ENCODE measurements around the gene DAPK1.

DAPK1 gene

DNA sequence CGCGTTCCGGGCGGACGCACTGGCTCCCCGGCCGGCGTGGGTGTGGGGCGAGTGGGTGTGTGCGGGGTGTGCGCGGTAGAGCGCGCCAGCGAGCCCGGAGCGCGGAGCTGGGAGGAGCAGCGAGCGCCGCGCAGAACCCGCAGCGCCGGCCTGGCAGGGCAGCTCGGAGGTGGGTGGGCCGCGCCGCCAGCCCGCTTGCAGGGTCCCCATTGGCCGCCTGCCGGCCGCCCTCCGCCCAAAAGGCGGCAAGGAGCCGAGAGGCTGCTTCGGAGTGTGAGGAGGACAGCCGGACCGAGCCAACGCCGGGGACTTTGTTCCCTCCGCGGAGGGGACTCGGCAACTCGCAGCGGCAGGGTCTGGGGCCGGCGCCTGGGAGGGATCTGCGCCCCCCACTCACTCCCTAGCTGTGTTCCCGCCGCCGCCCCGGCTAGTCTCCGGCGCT lies at the start of gene DAPK1:
DAPK1 (plus strand) TSS at position 264 of the 442 bp plus-strand sequence. CDS start 1,211 bp downstream, outside the sequence.
- DNase-seq, result peak; percentile 30

DNA sequence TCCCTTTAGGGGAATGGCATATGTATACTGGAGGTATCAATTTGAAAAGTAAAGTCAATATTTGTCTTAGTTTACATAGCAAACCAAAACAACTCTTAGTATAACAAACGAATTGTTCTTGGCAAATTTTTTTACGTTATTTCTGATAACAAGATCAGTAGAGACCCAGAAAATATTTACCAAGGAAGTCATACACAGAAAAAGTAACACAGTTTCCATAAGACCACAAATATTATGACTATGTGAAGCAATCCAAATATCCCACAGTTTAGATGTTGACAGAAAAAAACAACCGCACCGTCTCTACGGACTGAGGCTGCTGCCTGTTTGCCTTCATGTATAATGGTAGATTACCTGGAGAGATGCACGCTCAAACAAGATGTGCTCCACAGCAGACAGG lies 46.5 kb upstream of the DAPK1 start:
- DNase-seq, result no peak

DNA sequence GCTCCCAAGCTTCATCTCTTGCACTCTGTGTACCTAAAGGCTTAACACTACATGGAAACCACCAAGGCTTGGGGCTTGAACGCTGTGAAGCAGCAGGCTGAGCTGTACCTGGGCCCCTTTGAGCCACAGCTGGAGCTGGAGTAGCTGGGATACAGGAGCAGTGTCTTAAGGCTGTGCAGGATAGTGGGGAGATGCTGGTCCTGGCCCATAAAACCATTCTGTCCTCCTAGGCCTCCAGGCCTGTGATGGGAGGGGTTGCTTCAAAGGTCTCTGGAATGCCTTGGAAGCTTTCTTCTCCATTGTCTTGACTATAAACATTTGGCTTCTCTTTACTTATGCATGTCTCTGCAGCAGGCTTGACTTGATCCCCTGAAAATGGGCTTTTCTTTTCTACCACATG lies 42.3 kb upstream of the DAPK1 start:
- no peak for DNase-seq

DNA sequence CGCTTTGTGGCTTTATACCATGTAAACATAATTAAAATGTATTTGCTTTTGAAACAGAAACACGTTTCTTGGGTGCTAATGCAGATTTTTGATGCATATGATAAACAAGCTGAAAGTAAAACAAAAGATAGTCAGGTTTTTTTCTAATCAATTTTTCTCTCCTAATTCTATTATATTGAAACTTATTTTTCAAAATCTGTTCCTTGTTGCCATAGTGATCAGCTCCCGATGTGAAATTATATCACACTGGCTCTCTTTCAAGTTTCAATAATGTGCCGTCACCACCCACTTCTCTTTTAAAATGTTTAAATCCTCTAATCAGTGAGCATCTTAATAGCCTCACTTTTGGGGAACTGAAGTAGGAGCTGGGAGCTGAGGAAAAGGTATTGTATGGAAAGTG lies 36.4 kb upstream of the DAPK1 start:
- no peak for DNase-seq

DNA sequence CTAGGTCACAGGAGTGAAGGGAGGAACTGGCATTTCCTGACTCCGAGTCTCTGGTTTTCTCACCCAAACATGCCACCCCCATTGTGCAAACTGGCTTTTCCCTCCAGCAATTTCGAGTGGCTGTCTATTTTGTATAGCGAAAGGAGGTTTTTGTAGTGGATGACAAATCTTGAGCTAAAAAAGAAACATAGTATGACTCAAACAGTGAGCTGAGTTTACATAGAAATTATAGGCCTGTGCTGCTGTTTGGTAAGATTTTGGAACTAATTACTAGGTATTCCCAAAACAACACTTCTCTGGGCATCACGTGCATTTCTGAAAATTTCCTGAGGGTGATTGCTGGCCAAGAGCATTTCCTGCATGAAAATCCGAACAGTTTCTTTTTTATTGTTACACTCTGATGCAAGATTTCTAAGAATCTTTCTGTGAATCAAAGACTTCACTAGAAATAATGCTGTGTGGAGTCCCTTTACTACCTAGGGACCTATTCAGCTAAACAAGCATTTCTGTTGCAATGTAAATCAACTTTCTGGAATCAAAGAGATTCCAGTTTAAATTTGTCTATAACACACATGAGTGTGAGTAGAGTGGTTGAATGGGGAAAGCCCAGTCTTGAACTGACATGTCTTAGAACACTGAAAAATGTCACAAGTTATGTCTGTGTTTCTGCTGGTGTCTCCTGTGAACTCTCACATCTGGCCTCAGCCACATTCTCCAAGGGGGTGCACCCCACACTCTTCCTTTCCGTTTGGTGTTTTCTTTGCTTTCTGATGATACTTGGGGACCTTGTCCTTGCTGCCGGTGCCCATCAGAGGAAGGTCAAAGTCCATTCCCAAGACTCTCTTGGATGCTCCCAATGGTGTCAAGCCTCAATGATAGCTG lies 33.3 kb upstream of the DAPK1 start:
- DNase-seq, result no peak

DNA sequence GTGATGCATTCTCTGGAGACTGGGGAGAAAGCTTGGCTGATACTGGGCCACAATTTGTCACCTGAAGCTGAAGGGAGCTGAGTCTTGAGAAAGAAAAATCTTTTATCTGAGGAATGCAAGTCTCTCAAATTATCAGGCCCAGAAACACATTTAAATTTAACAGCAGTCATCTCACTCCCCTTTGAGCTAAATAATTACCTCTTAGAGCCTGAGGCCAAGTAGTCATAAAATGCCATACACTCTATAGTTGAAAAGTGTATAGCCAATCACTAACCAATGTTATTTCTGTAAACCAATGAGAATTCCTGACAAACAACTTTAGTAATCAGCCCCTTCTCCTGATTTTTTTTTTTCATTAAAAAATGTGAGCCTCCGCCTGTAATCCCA lies 32.7 kb upstream of the DAPK1 start:
- no peak for DNase-seq

DNA sequence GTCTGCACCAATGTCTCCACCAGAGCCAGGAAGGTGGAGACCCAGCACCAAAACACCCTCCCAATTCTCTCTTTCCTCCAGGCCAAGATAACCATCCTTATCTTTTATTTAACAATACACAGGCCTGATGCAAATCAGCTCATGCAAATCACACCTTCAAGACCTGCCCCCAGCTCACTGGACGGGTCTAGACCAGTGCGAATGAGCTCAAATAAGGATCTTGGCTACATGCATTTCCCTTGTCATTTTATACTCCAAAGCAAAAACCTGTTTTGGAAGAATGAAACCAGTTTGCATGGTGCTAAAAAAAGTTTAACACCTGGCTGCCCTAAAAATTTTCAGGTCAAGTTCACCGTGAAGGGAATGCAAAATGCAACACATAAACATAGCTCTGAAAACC lies 31.9 kb upstream of the DAPK1 start:
- no peak for DNase-seq

DNA sequence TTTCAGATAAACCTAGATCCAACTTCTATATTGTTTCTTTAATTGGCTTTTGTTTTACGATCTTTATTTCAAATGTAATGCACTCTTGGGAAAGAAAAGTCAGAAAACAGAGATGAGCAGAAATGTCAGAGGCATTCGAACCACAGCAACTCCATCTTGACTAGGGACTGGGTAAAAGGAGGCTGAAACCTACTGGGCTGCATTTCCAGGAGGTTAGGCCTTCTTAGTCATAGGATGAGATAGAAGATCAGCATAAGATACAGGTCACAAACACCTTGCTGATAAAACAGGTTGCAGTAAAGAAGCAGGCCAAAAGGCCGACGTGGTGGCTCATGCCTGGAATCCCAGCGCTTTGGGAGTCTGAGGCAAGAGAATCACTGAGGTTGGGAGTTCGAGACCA lies 30.5 kb upstream of the DAPK1 start:
- no peak for DNase-seq

DNA sequence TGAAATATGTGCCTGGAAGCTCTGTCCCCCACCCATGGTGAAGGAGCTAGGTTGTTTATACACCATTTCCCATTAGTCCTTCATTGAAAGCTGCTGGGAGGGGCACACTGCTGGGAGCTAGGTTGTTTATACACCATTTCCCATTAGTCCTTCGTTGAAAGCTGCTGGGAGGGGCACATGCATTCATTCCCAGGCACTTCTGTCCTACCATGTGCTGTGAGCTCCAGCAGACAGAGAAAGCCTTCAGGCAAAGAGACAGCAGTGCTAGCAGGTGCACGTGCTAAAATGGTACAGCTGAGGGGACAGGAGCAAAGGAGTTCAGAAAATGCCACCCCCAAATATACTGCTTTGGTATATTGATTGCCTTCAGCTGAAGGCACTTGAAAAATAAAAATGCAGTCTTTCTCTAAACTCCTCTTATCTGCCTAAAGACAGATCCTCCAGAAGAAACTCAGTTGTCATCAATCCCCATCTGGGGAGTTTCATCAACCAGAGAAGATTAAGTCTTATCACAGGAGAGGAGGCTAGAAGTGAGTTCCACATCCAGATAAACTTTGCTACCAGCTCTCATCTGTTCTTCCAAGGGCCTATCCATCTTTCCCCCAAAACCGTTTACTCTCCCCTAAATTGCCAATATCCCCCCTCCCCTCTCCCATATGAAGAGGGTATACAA lies 27.7 kb upstream of the DAPK1 start:
- no peak for DNase-seq

DNA sequence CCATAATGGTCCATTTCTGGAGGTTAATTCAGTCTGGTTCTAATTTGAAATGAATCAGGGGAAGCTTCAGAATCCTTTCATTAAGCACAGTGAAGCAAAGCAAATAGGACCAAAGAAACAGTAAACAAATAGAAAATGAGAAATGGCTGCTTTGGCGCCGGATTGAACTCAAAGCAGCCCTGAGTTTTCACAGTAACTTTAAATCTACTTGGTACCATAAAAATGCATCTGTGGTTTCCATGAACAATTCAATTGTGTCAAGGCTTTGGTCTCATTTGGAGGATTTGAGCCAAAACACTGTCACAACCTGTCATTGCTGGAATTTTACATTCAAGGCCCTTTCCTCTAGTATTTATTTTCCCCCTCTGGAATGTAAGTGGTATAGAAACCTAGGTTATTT lies 25.9 kb upstream of the DAPK1 start:
- no peak for DNase-seq

DNA sequence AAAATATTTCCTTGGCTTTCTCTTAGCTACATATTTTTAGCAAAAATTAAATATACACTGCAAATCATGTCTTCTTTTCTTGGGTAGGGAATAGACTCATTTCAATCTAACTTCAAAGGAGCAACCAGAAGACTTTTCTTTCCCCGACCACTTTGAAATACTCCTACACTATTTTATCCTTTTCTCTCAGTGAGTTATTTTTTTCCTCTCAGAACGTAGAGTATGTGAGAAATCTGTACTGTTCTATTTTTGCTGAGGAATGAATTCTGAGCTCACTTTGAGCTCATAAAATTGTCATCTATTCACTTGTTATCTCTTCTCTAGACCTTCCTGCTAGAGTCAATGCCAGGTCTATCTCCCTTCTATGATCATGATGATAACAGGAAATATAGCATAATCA lies 22.2 kb upstream of the DAPK1 start:
- DNase-seq, result no peak

DNA sequence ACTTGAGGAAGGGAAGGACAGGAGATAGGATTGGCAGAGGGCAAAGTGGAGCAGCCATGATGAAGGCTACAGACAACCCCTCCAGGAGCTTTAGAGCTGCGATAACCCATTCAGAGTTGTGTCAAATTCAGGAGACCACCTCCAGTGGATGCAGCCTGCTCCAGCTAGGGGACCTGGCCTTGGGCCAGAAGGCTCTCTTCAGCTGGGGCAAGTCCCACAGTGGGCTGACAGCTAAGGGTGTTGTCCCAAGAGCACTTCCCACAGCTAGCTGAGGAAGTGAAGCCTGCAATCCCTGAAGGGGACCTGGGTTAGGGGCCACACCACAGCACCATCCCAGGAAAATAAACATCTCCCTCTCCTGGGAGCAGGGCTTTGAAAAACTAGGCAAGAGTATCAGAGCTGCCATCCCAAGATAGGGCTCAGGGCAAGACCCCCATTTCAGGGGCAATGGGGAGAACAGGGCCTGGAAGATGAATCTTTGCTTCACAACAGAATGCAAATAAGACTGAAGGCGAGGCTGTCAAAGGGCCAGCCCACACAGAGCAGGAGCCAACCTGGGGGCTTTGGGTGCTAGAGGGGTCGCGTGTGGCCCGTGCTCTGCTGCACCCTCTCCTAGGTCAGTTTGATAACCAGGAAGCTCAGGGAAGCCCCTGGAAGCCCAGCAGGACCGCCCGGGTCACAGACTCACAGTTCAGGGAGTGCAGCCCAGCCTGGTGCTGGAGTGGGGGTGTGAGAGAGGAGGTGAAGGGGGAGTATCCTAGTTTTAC lies 19.3 kb upstream of the DAPK1 start:
- DNase-seq, result no peak

DNA sequence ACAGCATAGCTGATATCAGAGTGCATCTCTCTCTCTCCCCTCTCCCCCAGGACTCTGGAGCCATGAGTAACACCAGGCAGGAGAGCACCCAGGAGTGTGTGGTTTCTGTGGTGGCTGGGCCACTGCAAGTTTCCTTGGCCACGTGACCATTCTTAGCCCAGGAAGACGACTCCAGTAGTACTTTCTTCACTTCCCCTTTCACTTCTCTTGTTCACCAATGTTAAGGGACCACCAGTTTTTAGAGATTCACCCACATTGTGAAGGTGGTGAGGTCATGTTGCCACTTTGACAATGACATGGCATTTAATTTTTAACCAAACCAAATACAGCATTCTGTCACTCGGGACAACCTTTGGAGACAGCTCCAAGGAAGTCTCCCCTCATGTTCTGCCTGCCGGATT lies 17.9 kb upstream of the DAPK1 start:
- DNase-seq, result peak; percentile 6

DNA sequence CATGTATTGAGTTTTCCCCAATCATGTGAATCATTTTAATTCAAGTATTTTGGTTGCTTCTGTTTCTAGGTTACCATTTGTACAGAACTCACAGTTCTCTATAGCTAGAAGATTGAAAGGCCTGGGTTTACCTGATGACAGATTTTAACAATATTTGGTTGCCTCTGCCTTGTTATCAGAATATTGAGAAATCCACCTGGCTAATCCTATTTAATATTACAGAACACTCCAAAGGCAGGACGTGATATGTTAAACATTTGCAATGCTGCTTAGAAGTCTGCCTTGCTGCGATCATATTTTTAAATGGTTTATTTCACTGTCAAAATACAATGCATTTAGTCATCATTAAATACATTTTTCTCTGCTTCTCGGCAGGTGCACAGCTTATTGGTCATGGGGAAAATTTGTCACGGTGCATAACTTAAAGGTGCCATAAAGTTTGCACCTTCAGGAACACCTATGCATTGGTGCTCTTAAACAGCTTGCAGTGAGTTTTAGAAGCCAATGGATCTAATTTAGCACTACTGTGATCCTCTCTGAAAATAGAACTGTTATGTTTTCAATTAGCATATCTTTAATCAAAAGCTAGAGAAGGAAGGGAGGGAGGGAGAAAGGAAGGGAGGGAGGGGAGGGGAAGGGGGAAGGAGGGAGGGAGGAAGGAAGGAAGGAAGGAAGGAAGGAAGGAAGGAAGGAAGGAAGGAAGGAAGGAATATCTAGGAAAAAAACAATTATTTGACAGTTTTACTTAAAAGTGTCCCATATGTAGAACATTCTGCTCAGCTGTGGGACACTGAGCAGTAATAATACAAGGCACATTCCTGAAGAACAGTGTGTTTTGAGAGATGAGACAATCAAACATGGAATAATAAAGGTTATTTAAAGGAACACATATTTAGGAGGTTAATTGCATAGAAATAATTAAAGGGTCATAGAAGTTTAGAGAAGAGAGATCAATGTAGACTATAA lies 15.5 kb upstream of the DAPK1 start:
- DNase-seq, result no peak

DNA sequence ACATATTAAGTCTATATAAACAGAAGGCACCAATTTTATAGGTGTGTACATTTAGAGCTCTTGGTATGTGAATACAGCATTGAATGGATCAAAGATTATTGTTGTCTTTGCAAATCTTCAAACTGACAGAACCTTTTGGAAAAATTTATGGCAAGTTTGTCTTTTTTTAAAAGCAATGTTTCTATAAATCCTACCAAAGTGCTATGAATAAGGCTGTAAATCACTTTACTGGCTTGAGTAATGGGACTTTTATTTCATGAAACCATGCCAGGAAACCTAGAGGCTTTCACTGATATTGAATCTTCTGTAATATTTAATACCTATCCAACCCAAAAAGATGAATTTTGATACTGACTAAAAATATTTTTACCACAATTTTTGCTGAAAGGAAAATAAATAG lies 7.4 kb upstream of the DAPK1 start:
- DNase-seq, result no peak

DNA sequence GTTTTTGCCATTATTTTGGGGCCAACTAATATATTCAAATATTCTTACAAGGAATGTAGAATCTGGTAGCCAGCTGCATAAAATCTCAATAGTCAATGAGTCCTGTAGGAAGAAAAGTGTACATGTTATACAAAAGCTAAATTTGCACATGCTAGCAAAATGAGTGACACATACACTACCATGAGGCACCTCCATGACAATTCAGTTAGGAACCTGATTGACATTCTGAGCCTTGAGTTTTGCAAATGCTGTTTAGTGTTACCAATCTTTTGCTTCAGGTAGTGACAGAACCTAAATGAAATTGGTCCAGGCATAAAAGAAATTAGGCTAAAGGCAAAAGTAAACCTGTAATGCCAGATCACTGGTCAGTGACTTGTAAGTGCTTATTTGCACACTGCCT lies 6.8 kb upstream of the DAPK1 start:
- DNase-seq, result no peak

DNA sequence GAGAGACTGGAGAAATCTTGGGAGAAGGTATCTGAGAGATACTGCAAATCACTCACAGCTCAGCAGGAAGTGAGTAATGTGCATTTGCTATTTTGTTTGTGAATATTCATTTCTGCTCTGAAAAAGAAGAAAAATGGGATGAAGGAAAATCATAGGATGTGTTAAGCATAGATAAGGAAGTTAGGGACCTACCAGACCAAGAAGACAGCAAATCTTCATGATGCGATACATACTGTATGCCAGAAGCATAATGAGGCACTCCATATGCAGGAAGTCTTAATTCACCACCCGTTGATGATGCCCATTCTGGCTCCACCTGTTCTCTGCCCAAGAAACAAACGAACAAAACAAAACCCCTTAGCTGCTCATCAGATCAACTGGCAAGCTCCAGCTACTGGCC lies 6.1 kb upstream of the DAPK1 start:
- DNase-seq, result no peak

DNA sequence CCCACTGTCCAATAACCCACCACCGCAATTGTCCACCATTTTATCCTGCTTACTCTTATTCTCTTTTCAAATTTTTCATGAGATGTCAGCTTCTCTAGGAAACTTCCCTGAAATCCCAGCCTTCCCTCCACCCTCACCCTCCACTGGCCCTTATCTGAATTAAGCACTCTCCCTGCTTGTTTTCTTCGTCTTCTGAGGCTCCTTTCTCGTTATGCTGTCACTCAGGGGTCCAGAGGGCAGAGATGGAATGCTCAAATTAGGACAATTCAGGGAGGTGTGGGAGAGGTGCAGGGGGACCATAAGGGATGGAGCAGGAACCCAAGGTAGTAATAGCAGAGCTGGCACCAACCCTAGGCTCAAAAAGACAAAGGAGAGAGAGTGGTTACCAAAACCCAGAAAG lies 5.0 kb upstream of the DAPK1 start:
- DNase-seq, result no peak

DNA sequence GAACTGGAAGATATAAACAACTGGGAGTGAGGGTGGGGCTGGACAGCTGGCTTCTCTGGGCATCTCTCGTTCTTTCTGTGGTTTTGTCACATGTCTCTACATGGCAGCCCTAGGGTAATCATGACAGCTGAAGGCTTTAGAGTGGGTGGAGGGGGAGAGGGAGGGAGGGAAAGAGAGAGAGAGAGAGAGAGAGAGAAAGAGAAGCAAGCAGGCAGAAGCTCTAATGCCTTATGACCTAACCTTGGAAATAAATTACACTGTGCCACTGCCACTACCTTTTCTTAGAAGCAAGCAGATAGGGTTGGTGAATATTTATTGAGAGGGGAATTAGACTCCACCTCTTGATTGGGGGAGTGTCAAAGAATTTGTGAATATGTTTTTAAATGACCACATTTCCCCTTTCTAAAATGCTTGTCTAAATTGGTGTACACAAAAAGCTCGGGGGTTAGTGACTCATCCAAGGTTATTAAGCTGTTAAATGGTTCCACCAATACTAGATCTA lies 2.6 kb upstream of the DAPK1 start:
- no peak for DNase-seq

DNA sequence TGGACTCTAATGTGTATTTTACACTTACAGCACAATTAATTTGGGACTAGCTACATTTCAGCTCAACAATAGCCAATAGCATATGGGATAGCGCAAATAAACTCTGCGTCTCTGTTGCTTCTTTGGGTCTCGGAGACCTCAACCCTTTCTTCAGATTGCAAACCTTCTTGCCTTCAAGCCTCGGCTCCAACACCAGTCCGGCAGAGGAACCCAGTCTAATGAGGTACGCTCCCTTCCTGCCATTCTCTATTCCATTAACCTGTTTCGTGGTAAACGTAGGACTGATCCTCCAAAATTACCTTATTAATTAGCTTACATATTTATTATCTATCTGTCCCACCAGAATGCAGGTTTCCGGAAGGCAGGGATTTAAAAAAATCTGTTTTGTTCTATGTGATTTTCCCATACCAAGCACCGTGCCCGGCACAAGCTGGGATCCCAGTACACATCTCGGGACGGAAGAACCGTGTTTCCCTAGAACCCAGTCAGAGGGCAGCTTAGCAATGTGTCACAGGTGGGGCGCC lies 525 bp upstream of the DAPK1 start:
- no peak for DNase-seq

DNA sequence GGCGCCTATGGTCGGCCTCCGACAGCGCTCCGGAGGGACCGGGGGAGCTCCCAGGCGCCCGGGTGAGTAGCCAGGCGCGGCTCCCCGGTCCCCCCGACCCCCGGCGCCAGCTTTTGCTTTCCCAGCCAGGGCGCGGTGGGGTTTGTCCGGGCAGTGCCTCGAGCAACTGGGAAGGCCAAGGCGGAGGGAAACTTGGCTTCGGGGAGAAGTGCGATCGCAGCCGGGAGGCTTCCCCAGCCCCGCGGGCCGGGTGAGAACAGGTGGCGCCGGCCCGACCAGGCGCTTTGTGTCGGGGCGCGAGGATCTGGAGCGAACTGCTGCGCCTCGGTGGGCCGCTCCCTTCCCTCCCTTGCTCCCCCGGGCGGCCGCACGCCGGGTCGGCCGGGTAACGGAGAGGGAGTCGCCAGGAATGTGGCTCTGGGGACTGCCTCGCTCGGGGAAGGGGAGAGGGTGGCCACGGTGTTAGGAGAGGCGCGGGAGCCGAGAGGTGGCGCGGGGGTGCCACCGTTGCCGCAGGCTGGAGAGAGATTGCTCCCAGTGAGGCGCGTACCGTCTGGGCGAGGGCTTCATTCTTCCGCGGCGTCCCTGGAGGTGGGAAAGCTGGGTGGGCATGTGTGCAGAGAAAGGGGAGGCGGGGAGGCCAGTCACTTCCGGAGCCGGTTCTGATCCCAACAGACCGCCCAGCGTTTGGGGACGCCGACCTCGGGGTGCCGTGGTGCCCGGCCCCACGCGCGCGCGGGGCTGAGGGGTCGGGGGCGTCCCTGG lies 561 bp downstream of the DAPK1 start:
- DNase-seq, result peak; percentile 64

Data from midbrain (tissue), 1 donor.